Bronchial epithelial cell (primary cell): ENCODE results near the gene SERPINH1. TPM values are rescaled to one million over a fixed set of nuclear protein-coding genes. Genes with fewer than 3 reads are reported as not detected.

ENCODE experiments used
- DNase-seq: peaks from one replicate; pipeline ENCODE4 v3.0.0-alpha.2; 2010; ENCODE audit warnings: low read depth
- FAIRE-seq: peaks from 2 replicates; lab custom pipeline; 2011; peaks lifted over from hg19 to GRCh38; lab: Jason Lieb, UNC
- H3K27me3 ChIP-seq: 2 replicates; pipeline ENCODE4 v1.5.1; 2011; ENCODE audit warnings: low read length; ENCODE audit not compliant: control insufficient read depth, insufficient read depth
- H3K36me3 ChIP-seq: 2 replicates; pipeline ENCODE4 v1.5.1; 2011; ENCODE audit warnings: low read length; ENCODE audit not compliant: control insufficient read depth, insufficient read depth
- H3K4me3 ChIP-seq: 2 replicates; pipeline ENCODE4 v1.5.1; 2011; ENCODE audit warnings: mild to moderate bottlenecking, low read depth, low read length, control low read depth
- CTCF ChIP-seq: IDR thresholded peaks from 2 replicates; pipeline ENCODE4 v1.5.1; 2011; ENCODE audit warnings: mild to moderate bottlenecking, moderate library complexity, low read length, control low read depth, inconsistent platforms; ENCODE audit not compliant: insufficient read depth, severe bottlenecking
- total RNA-seq: library from RNA; depleted of rRNA; stranded (reverse); fragments of >200 nt; gene quantifications from 2 replicates; pipeline ENCODE4 v1.2.1, GENCODE V29; 2014

SERPINH1 gene
- total RNA-seq, 1 donor from 2014 or later, result 86.9 TPM

DNA sequence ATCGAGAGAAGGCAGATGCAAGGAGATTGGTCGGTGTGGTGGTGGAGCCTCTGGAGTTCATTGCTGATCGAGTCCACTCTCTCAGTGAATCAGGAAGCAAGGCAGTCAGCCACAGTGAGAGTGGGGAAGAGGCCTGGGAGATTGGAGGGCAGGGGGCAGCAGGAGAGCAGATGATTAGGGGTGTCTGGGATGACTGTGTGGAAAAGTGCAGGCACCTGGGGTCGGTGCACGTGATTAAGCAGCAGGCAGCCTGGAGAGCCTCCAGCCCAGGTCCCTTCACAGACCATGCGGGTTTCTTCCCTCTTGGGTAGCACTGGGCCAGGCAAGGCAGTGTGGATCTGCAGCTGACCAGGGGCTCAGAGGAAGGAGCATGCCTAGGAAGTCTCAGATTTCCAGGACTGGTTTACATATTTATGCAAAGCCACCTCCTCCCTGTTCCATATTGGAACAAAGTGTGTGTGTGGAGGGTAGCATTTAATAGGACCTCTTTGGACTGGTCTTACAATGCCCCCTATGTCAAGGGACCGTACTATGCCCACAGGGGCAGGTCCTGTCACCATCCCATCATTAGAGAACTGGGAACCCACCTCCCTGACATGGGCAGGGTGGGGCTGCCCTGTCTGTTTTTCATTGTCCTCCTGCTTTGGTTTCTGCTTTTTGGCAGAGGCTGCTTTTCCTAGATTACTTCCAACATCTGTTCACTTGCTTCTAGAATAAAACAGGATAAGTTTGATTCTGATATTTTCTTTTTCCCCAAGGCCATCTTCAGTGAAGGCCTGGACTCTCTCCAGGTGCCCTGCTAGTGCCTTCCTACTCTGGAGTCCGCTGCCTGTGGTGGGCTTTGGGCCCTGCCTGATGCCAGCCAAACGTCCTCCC, 22.4 kb upstream of the SERPINH1 start:
- Histone ChIP-seq H3K4me3 (no peak overlapping the region), H3K27me3 (no peaks in the 10 kb centered on the region), H3K36me3 (no peaks in the 10 kb centered on the region)
- DNase-seq (no peak), FAIRE-seq (no peak)
- TF ChIP-seq CTCF, result no peak

- H3K4me3 ChIP-seq, result no peak overlapping the region
These were observed 20.6 kb upstream of the SERPINH1 start for GRCh38 chr11:75541193-75542087.

DNA sequence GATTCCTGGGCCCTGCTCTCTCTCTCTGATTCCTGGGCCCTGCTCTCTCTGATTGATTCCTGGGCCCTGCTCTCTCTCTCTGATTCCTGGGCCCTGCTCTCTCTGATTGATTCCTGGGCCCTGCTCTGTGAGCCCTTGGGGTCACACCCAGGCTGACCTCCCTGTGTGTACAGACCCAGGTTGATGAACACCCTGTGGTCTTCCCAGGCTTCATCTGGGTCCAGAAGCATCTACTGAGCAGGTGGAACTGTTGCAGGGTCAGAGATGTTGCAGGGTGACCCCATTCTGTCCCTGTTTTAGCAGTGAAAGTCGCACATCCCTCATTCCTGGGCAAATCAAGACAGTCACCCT, 20.0 kb upstream of the SERPINH1 start:
- no peaks in the 10 kb centered on the region for H3K36me3 ChIP-seq
- TF ChIP-seq CTCF, result no peak
- DNase-seq (no peak), FAIRE-seq (no peak)
- H3K27me3 ChIP-seq, result no peaks in the 10 kb centered on the region
- H3K4me3 ChIP-seq, result no peak overlapping the region

More at GRCh38 chr11:75541193-75542087, 20.6 kb upstream of the SERPINH1 start:
- FAIRE-seq (no peak), DNase-seq (no peak)
- no peaks in the 10 kb centered on the region for H3K36me3 ChIP-seq
- no peaks in the 10 kb centered on the region for H3K27me3 ChIP-seq
- TF ChIP-seq CTCF, result no peak

- FAIRE-seq, result no peak
- no peak for TF ChIP-seq CTCF
- H3K4me3 ChIP-seq, result no peak overlapping the region
- DNase-seq, result no peak
- H3K27me3 ChIP-seq, result no peaks in the 10 kb centered on the region
- H3K36me3 ChIP-seq, result no peaks in the 10 kb centered on the region
These were observed 18.2 kb upstream of the SERPINH1 start for GRCh38 chr11:75543806-75544205.

DNA sequence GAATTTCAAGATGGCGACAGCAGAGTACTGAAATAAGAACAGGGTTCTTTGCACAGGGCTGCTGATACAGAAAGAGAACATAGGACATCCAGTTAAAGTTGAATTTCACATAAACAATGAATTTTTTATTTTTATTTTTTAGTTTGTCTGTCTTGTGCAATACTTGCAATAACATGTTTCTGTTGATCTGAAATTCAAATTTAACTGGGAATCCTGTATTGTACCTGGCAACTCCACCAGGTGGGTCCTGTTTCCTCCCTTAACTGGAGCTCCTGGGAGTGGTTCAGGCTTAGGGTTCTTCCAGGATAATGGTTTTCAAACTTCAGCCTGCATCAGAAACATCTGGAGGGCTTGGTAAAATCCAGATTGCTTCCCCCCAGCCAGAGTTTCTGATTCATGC, 14.9 kb upstream of the SERPINH1 start:
- DNase-seq (no peak), FAIRE-seq (no peak)
- H3K36me3 ChIP-seq, result no peaks in the 10 kb centered on the region
- no peak overlapping the region for H3K4me3 ChIP-seq
- H3K27me3 ChIP-seq, result no peaks in the 10 kb centered on the region
- no peak for TF ChIP-seq CTCF
